Esophagus mucosa (tissue), 1 donor: ENCODE results near the gene CDH13. TPM values are rescaled to one million over a fixed set of nuclear protein-coding genes. Genes with fewer than 3 reads are reported as not detected.

Source experiments
- ATAC-seq: fragments of 200-7000 bp; cut with Tn5 transposase; one replicate; pipeline ENCODE4 v1.9.1; 2020
- total RNA-seq: library from RNA; stranded (reverse); gene quantifications from one replicate; pipeline ENCODE4 v1.2.4, GENCODE V29; 2023
- donor health status: DM: yes; HTN: yes; CAD: no.

CDH13 gene
- total RNA-seq, 1 donor from 2014 or later, result 8.4 TPM

DNA sequence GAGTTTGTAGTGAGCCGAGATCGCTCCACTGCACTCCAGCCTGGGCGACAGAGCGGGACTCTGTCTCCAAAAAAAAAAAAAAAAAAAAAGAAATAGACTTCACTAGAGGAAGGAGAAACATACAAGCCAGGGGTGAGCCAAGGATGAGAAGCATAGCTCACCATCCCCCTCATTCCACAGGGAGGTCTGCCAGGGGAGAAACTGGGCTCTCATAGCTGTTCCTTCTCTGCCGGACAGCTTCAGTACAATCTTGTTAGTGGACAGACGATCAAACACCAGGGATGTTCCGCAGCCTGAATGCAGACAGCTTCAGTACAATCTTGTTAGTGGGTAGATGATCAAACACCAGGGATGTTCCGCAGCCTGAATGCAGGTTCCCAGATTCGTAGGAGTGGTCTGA, 509.6 kb downstream of the CDH13 start:
- ATAC-seq, result no peak

DNA sequence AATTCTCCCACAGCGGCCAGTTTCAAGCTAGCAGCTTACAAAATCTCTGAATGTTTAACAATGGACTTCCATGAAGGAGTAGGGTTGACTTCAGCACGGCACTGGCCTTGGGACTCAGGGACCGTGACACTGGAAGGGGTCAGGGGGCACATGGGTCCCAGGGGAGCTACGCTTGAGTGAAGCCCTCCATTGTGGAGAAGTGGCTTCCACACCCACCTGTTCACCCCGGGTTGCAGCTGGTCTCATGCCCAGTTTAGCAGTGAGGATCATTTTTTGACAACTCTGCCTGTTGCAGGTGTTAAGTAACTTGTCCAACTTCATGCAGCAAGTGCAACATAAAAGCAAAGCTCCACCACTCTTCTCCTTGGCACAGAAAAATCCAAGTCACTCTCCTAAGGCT, 510.2 kb downstream of the CDH13 start:
- ATAC-seq, result no peak

DNA sequence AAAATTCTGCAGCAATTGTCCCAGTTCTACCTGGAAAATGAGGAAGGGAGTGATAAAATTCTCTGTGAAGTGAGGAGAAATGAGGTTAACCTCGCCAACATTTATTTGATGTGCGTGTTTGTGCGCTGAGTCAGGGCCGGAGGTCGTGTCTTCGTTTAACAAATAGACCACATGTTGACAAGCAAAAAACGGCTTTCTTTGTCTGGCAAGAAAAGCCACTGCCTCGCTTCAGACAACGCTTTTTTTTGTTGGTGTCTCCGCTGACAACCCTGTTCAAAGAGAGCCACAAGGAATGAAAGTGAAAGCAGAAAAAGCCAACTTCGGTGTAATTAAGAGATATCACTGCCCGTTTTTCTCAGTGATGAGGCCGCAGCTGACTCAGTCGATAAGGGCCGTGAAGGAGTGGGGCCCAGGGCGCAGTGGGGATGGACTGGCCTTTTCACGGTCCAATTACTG, 510.6 kb downstream of the CDH13 start:
- no peak for ATAC-seq

DNA sequence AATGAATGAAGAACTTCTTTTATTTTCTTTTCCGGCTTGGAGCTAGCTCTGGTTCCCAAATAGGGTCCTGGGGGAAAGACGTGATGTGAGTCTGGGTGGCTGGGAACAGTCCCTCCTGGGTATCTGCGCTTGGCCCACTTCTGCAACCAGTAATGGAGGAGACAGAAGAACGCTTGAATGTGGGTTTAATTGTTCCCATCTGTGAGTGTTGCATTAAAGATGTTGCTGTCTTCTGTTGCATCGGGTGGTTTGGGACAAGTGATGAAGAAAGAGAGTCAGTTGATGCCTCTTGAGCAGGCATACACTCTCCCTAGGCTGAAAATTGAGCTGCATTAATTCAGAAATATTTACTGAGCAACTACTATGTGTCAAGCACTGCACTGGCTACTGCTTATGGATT, 511.1 kb downstream of the CDH13 start:
- no peak for ATAC-seq

DNA sequence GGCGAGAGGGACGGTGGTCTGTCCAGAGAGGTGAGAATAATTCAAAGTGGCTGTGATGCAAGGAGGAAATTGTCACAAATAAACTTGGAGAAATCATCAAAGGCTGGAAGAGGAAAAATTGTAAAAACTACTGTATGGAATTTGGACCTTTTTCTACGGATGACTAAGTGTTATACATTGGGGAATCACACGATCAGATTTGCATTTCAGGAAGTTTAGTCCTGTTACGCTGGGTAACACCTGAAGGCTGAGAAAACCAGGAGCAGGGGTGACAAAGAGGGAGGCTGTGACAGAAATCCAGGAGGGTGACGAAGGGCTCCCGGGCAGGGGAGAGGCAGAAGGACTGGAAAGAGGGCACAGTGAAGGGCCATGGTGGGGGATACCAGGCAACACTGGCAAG, 511.7 kb downstream of the CDH13 start:
- ATAC-seq, result no peak

DNA sequence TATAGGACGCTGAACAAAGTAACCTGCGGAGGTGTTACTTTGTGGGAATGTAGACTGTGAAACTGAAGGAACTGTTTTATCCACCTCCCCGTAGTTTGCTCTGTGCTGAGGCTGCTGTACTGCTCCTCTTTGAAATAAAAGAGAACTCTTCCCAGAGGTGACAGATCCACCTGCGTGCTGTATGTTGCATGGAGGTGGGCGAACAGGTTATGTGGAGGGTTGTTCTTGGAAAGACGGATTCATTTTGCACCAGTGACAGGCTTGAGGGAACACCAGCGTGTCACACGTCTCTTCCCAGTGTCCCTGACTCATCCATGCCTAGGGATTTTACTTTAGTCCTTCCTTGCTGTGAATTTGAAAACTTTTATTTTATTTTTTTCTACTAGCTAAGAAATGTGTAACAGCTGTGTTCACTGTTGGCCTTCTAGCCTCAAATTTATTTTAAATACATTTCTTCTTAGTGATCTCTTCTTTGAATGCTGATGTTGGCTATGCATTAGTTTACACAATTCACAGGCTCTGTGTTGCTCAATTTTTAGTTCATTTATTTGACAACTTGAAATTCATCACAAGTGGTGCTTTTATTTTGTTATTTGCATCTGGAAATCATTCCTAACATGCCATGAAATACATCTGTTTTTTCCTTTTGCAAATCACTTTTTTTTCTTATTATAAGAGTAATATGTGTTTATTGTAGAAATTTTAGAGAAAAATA, 512.4 kb downstream of the CDH13 start:
- ATAC-seq, result no peak

DNA sequence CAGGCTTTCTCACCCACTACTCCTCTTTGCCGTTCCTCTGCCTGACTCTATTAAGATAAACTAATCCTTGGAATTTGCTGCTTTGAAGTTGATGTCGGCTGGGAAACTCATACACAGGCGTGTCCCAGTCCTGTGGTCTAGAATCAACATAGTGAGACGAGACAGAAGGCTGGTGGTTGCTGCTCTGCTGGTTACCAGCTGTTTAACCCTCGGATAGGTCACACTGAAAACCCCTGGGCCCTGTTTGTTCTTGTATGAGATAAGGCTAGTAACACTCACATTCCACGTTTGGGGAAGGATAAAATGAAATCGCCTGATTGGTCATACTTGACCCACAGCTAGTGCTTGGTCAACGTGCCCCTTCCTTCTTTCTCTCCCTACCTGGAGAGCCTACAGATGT, 517.0 kb downstream of the CDH13 start:
- ATAC-seq, result no peak

DNA sequence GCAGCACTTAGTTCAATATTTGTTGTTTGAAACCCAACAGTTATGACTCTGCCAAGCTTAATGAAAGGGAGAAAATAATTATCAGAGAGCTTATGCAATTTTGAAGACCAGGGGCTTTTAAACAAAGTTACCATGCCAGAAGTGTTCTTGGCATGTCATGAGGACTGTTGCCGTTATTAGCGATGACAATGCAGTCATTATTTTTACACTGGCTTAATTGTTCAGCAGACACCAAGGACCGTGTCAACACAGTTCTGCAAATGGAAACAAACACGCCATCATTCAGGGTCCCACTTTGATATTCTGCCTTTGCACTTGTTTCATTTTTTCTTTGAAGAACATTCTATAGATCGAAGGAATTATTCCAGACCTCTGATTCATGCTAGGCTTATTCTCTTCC, 518.5 kb downstream of the CDH13 start:
- no peak for ATAC-seq

DNA sequence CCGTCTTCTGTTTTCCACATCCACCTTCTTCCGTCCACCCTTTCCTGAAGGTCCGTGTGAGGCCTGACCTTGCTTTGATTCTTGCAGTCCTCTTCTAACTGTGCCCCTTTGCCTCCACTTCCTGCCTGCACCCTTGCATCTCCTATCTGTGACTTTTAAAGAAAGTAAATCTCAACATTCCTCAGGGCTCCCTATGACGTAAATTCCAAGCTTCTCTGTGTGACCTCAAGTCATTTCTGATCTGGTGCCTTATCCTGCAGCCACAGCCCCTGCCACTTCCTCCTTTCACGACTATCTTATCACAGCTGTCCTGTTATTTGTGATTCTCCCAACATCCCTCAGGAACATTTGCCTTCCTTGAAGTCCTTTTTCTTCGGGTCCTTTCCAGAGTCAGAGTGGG, 520.5 kb downstream of the CDH13 start:
- ATAC-seq, result no peak

DNA sequence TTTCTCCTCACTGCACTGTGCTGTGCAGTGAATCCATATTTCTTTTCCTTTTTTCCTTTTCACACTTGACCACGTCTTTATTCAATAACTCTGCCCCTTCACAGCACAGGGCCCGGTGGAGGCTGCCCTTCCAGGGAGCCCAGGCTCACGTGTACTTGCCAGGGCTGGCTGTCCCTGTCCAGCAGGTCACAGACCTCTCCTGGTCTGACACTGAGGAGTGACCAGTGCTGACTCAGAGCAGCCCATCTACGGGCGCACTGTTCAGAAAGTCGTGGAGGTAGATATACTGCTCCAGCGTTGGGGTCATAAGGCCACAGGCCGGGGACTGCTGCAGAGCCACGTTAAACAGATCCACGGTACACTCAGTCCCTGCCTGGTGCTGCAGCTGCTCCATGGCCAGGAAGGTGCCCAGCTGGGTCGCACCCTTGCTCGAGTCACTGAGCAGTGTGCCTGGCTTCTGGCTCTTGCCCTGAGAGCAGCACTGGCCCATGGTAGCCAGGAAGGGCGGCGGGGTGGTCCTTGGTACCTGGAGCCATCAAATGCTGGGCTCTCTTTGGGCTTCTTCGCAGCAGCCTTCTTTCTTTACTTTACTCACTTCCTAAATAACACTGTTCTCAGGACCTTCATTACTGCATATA, 531.7 kb downstream of the CDH13 start:
- no peak for ATAC-seq

DNA sequence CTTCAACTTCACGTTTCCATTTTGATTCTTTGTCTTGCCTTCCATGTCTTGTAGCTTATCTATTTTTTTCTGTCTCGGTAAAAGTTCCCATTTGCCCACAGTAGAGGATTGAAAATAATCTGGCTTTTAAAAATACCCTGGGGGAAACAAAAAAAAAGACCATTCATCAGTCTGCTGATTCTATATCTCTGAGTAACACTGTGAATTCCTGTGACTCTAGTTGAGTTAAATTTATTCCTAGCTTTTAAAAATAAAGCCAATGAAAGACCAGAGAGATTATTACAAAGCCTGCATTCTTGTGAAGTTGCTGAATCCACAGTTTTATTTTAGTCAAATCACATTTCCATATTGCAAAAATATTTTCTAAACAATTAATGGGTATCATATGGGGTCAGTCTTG, 532.3 kb downstream of the CDH13 start:
- ATAC-seq, result no peak

DNA sequence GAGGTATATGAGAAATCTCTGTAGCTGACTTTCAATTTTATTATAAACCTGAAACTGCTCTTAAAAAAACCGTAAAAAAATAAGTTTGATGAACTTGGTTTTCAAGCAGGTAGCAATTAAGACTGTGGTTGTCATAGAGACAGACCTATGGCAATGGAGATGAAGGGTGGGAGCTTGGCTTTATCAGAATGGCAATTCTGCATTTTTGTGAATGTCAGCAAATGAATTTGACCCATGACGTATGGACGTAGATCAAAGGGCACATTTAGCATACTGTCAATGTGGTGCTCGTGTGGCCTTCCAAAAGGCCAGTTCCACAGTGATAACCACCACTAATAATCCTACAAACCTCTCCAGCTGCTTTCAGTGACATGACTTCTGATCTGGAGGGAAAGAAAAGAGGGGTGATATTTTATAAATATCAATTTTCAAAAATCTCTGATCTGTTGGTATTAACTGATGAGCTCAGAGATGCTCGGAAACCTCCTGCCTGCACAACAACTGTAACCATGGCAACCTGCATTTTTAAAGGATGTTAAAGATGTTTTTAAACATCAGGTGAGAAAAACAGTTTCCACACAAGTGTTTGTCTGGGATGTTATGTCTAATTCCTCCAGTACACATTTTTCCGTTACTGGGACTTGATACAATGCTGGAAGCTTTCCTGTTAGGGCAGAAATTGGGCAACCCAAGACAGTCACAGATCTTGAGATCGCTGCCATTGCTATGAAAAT, 533.7 kb downstream of the CDH13 start:
- ATAC-seq, result no peak

DNA sequence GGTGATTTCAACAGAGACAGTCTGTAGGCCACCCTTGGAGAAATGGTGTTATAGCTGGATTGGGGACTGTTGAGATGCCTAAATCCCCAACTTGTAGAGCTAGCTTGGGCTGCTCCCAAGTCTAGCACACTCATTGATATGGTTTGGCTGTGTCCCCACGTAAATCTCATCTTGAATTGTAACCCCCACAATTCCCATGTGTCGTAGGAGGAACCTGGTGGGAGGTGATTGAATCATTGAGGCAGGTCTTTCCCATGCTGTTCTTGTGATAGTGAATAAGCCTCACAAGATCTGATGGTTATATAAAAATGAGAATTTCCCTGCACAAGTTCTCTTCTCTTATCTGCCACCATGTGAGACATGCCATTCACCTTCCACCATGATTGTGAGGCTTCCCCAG, 536.0 kb downstream of the CDH13 start:
- ATAC-seq, result no peak

DNA sequence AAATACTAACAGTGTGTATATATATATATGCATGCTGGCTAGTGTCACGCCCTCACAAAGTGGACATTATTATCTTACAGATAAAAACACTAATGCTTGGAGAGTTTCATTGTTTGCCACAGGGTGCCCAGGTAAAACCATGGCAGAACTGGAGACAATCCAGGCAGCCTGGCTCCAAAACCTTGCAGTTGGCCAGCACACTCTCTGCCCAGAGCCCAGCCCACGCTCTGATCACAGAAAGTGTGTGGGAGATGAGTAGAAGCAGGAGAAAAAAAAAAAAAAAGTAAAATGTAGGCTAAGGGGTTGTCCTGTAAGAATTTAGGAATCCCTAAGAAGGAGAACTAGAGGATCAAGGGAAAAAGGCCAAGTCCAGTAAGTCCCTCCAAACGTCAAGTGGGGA, 538.0 kb downstream of the CDH13 start:
- no peak for ATAC-seq

DNA sequence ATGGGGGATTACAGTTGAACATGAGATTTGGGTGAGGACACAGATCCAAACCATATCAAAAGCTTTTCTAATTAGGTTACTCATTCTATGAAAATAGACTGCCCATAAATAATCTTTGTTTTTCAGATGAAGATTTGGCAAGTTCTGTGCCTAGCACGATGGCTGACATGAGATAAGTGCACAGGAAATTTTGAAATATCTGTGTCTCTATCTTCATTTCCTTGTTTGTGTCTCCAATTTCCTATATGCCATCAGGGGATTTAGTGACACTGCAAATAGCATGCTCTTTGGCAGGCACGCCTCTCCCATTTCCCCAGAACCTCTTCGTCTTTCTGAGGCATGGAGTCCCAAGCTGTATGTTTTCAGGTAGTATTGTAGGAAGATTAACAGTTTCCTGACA, 544.6 kb downstream of the CDH13 start:
- ATAC-seq, result no peak

DNA sequence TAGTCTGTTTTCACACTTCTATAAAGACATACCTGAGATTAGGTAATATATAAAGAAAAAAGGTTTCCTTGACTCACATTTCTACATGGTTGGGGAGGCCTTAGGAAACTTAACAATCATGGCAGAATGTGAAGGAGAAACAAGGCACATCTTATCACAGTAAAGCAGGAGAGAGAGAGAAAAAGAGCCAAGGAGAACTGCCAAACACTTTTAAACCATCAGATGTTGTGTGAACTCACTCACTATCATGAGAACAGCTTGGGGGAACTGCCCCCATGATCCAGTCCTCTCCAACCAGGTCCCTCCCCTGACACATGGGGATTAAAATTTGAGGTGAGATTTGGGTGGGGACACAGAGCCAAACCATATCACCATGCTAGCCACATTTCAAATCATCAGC, 547.9 kb downstream of the CDH13 start:
- ATAC-seq, result no peak

DNA sequence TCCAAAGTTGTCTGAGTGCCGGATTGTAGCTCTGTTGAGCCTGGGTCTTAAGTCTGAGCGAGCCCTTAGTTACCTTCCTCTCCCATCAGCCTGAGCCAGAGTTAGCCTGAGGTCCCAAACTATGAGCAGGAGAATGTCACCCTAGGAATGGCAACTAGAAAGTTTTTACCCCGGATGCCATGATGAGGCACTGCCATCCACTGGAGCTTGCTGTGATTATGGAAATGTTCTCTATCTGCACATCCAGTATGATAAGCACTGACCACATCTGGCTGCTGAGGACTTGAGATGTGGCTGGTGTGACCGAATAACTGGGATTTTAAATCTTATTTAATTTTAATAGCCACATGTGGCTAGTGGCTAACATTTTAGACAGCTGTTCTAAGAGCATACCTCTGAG, 550.0 kb downstream of the CDH13 start:
- ATAC-seq, result no peak

DNA sequence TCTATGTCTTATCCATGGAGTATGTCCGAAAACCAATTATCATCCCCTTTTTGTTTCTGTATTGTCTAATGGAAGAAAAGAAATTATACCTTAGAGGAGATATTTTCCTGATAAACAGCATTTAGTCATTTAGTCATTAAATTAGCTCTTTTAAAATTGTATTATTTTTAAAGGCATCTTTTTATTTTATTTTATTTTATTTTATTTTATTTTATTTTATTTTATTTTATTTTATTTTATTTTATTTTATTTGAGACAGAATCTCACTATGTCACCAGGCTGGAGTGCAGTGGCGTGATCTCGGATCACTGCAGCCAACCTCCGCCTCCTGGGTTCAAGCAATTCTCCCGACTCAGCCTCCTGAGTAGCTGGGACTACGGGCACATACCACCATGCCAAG, 559.1 kb downstream of the CDH13 start:
- ATAC-seq, result no peak

DNA sequence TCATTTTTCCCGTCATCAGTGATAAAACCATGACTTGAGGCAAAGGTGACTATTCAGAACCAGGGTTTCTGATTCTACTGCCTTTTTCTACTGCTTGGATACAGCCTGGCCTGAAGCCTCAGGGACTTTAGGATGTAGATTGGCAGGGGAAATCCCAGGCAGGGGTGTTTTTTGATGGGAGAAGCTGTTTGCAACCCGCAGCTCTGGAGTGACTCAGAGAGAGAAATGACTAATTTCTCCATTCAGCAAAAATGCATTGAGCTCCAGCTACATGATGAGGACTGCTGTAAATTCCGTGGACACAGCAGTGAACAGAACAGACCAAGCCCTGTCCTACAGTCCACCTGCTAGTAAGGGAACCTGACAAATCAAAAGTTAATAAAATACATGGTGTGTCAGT, 560.6 kb downstream of the CDH13 start:
- ATAC-seq, result peak; percentile 60

DNA sequence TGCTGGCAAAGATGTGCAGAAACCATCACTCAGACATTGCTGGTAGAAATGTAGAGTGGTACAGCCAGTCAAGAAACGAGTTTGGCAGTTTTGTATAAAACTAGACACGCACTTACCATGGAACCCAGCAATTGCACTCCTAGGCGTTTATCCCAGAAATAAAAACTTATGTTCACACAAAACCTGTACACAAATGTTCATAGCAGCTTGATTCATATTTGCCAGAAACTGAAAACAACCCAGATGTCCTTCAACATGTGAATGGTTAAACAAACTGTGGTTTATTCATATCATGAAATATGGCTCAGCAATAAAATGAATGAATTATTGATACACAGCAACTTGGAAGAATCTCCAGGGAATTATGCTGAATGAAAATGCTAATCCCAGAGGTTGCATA, 570.0 kb downstream of the CDH13 start:
- no peak for ATAC-seq

DNA sequence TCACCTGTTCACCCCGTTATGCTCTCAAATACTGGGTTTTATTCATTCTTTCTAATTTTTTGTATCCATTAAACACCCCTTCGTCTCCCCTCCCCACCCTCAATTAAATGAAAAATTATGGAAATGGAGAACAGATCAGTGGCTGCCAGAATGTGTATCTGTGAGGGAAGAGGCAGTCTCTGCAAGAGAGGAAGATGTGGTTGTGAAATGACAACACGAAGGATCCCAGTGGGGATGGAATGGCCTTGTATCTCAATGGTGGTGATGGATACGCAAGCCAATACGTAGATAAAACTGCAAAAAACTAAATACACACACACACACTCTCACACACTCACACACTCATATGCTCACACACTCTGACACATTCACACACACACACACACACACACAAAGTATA, 570.7 kb downstream of the CDH13 start:
- no peak for ATAC-seq

DNA sequence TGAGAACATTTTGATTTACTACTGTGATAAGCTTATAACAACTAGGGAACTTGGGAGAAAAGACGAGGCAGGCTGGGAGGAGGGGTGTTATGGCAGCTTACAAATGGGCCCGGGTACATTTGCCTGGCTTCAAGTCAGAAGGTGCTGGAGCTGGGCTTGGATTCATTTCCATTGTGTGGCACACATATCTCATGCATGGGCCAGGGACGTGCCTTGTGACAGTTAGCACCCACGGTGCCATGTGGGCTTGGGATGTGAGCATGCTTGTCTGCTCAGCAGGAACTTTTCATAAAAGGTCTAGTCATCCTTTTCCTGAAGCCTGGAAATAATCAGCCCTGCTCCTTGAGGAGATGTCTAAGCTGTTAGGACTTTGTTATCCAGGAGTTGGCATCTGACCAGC, 572.2 kb downstream of the CDH13 start:
- ATAC-seq, result no peak

DNA sequence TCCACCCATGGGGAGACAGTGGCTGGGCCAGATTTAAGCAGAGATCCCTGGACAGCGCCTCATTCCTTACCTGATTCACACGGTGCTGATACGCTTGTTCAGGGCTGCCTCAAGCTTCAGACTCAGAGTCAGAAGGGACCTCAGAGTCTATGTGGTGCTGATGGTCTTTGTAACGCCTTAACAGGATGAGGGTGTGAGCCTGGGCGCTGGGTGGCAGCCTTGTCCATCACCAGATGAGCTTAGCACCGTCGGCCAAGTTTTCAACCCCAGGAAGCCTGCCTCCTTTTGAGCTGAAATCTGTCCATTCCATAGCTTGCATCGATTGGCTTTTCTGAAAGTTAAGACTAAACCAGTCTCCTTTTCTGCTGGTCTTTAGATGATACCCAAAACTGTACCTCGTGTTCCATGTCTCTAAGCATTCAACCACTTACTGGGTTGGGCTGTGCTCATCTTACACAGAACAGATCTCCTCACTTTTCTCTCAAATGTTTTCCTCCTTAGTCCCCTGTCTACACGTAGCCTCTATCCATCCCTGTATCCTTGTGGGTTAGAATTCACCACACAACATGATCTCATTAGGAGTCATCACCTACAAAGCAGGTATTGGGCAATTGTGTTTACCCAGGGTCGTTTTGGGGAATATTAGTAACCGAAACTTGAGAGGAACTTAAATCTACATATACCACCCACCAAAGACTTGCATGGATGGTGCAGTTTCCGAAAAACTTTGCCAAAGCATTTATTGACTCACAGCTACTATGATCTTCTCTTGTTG, 573.4 kb downstream of the CDH13 start:
- ATAC-seq, result no peak
